Dermis blood vessel endothelial cell (primary cell): Measurements from ENCODE around the gene METTL6. TPM values are rescaled to one million over a fixed set of nuclear protein-coding genes. Genes with fewer than 3 reads are reported as not detected.
A peak's percentile ranks its signal among the peaks of the same experiment; 100 is the strongest.

Experiments
- DNase-seq: peaks from one replicate; pipeline ENCODE4 v3.0.0; 2010
- total RNA-seq: library from RNA; depleted of rRNA; stranded (reverse); fragments of >200 nt; gene quantifications from 2 replicates; pipeline ENCODE4 v1.2.3, GENCODE V29; 2014

Gene METTL6
- total RNA-seq, 1 donor from 2014 or later = 28.2 TPM

GRCh38 chr3:15361494-15362214 lies 65.7 kb downstream of the METTL6 start:
- DNase-seq = no peak

- DNase-seq = peak; percentile 29
These were observed 66.4 kb downstream of the METTL6 start for GRCh38 chr3:15360788-15361493.

Other genes with a start within 250 kb of the METTL6 start
- 33.5 and 43.9 TPM in 2 replicates for gene CAPN7, start 221.3 kb downstream of the METTL6 start, total RNA-seq
- 134 and 145 TPM in 2 replicates for gene SH3BP5, start 95.0 kb downstream of the METTL6 start, total RNA-seq
- 23.6 and 25.7 TPM in 2 replicates for gene EAF1, start 54 bp upstream of the METTL6 start, total RNA-seq
- gene COLQ, start 94.2 kb upstream of the METTL6 start, total RNA-seq = 1.0 and 1.2 TPM in 2 replicates
- 29.6 and 34.0 TPM in 2 replicates for gene HACL1, start 174.0 kb upstream of the METTL6 start, total RNA-seq
- gene BTD, start 174.2 kb upstream of the METTL6 start, total RNA-seq = 35.4 and 49.2 TPM in 2 replicates